ENCODE measurements around the gene ARFGAP1. TPM values are rescaled to one million over a fixed set of nuclear protein-coding genes. Genes with fewer than 3 reads are reported as not detected.
A peak's percentile ranks its signal among the peaks of the same experiment; 100 is the strongest.

The ARFGAP1 gene
- total RNA-seq, 1 experiment from 2014 or later, result 207 TPM

DNA sequence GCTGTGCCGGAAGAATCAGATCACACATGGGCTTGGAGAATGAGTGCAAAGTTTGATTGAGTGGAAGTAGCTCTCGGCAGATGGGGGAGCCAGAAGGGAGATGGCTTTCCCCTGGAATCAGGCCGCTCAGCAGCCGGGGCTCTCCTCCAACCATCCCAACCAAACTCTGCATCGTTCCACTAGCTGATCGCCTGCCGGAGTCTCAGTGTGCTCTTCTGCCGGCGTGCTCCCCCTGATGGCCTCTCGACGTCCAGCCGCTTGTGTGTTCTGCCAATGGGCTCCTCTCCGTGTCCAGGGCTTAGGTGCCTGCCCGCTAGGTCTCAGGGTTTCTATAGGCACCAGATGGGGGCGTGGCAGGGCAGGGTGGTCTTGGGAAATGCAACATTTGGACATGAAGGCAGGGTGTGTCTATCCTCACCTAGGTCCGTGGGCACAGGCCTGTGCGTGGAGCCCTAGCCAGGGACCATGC lies 41.8 kb upstream of the ARFGAP1 start:
- ChIA-PET CTCF (interaction anchor here (0.6 to 2.2 kb wide), 41 partner anchors 8 to 545 kb away, joined by 3 to 15 read pairs (median 5); partner anchors contain the start of genes ARFGAP1, DIDO1 and NKAIN4), POLR2A (interaction anchor here (0.5 to 1.4 kb wide), 3 partner anchors 10 to 24 kb away, joined by 3 to 5 read pairs (median 3); partner anchors contain the start of gene NKAIN4)
- no peak for TF ChIP-seq RORB (CRISPR knock-in tag; IDR thresholded peaks at IDR 0.05)
- no peak for TF ChIP-seq ZNF219 (CRISPR knock-in tag; IDR thresholded peaks at IDR 0.05; ENCODE audit: borderline replicate concordance)
- TF ChIP-seq, protein P1, sequence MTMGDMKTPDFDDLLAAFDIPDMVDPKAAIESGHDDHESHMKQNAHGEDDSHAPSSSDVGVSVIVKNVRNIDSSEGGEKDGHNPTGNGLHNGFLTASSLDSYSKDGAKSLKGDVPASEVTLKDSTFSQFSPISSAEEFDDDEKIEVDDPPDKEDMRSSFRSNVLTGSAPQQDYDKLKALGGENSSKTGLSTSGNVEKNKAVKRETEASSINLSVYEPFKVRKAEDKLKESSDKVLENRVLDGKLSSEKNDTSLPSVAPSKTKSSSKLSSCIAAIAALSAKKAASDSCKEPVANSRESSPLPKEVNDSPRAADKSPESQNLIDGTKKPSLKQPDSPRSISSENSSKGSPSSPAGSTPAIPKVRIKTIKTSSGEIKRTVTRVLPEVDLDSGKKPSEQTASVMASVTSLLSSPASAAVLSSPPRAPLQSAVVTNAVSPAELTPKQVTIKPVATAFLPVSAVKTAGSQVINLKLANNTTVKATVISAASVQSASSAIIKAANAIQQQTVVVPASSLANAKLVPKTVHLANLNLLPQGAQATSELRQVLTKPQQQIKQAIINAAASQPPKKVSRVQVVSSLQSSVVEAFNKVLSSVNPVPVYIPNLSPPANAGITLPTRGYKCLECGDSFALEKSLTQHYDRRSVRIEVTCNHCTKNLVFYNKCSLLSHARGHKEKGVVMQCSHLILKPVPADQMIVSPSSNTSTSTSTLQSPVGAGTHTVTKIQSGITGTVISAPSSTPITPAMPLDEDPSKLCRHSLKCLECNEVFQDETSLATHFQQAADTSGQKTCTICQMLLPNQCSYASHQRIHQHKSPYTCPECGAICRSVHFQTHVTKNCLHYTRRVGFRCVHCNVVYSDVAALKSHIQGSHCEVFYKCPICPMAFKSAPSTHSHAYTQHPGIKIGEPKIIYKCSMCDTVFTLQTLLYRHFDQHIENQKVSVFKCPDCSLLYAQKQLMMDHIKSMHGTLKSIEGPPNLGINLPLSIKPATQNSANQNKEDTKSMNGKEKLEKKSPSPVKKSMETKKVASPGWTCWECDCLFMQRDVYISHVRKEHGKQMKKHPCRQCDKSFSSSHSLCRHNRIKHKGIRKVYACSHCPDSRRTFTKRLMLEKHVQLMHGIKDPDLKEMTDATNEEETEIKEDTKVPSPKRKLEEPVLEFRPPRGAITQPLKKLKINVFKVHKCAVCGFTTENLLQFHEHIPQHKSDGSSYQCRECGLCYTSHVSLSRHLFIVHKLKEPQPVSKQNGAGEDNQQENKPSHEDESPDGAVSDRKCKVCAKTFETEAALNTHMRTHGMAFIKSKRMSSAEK (CRISPR knock-in tag; IDR thresholded peaks at IDR 0.05; ENCODE audit: borderline replicate concordance), result no peak
- TF ChIP-seq, protein P2, sequence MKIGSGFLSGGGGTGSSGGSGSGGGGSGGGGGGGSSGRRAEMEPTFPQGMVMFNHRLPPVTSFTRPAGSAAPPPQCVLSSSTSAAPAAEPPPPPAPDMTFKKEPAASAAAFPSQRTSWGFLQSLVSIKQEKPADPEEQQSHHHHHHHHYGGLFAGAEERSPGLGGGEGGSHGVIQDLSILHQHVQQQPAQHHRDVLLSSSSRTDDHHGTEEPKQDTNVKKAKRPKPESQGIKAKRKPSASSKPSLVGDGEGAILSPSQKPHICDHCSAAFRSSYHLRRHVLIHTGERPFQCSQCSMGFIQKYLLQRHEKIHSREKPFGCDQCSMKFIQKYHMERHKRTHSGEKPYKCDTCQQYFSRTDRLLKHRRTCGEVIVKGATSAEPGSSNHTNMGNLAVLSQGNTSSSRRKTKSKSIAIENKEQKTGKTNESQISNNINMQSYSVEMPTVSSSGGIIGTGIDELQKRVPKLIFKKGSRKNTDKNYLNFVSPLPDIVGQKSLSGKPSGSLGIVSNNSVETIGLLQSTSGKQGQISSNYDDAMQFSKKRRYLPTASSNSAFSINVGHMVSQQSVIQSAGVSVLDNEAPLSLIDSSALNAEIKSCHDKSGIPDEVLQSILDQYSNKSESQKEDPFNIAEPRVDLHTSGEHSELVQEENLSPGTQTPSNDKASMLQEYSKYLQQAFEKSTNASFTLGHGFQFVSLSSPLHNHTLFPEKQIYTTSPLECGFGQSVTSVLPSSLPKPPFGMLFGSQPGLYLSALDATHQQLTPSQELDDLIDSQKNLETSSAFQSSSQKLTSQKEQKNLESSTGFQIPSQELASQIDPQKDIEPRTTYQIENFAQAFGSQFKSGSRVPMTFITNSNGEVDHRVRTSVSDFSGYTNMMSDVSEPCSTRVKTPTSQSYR (CRISPR knock-in tag; IDR thresholded peaks at IDR 0.05), result no peak
- TF ChIP-seq FOXP1 (CRISPR knock-in tag; IDR thresholded peaks at IDR 0.05; ENCODE audit: borderline replicate concordance), result peak; percentile 27; the same call in 1 of the 2 replicates
- TF ChIP-seq, protein P3, sequence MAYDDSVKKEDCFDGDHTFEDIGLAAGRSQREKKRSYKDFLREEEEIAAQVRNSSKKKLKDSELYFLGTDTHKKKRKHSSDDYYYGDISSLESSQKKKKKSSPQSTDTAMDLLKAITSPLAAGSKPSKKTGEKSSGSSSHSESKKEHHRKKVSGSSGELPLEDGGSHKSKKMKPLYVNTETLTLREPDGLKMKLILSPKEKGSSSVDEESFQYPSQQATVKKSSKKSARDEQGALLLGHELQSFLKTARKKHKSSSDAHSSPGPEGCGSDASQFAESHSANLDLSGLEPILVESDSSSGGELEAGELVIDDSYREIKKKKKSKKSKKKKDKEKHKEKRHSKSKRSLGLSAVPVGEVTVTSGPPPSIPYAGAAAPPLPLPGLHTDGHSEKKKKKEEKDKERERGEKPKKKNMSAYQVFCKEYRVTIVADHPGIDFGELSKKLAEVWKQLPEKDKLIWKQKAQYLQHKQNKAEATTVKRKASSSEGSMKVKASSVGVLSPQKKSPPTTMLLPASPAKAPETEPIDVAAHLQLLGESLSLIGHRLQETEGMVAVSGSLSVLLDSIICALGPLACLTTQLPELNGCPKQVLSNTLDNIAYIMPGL (CRISPR knock-in tag; IDR thresholded peaks at IDR 0.05), result peak; percentile 41; the same call in 1 of the 2 replicates
- 0 out of 2 replicates have a peak, but pooled peaks have one; percentile 33 for TF ChIP-seq GABPB1 (CRISPR knock-in tag; IDR thresholded peaks at IDR 0.05)
- TF ChIP-seq, protein P4, sequence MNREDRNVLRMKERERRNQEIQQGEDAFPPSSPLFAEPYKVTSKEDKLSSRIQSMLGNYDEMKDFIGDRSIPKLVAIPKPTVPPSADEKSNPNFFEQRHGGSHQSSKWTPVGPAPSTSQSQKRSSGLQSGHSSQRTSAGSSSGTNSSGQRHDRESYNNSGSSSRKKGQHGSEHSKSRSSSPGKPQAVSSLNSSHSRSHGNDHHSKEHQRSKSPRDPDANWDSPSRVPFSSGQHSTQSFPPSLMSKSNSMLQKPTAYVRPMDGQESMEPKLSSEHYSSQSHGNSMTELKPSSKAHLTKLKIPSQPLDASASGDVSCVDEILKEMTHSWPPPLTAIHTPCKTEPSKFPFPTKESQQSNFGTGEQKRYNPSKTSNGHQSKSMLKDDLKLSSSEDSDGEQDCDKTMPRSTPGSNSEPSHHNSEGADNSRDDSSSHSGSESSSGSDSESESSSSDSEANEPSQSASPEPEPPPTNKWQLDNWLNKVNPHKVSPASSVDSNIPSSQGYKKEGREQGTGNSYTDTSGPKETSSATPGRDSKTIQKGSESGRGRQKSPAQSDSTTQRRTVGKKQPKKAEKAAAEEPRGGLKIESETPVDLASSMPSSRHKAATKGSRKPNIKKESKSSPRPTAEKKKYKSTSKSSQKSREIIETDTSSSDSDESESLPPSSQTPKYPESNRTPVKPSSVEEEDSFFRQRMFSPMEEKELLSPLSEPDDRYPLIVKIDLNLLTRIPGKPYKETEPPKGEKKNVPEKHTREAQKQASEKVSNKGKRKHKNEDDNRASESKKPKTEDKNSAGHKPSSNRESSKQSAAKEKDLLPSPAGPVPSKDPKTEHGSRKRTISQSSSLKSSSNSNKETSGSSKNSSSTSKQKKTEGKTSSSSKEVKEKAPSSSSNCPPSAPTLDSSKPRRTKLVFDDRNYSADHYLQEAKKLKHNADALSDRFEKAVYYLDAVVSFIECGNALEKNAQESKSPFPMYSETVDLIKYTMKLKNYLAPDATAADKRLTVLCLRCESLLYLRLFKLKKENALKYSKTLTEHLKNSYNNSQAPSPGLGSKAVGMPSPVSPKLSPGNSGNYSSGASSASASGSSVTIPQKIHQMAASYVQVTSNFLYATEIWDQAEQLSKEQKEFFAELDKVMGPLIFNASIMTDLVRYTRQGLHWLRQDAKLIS (CRISPR knock-in tag; IDR thresholded peaks at IDR 0.05; ENCODE audit: borderline replicate concordance), result no peak
- no peak for TF ChIP-seq NR1H2 (CRISPR knock-in tag; IDR thresholded peaks at IDR 0.05)
- TF ChIP-seq, protein P5, sequence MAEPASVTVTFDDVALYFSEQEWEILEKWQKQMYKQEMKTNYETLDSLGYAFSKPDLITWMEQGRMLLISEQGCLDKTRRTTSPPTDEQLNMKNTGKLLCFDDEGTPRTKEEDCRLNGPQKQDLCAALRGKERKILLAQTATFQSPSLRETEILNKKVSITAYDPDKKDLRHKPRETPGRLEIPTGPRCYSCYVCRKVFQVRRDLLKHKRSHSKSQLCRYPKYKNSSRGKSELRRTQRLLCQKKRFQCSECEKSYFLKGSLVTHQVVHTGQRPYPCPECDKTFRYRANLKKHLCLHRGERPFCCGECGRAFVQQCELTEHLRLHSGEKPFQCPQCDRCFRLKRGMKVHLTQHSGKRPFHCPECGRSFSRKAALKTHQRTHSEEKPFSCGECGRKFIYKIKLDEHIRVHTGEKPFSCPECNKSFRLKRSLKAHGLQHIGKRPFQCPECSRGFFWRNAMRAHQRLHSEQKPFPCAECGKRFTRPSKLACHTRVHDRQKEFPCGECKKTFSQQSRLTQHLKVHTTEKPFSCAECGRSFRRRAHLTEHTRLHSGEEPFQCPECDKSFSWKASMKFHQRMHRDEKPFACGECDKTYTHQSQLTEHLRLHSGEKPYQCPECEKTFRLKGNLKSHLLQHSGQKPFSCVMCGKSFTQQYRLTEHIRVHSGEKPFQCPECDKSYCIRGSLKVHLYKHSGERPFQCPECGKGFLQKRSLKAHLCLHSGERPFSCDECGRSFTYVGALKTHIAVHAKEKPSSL (CRISPR knock-in tag; conservative IDR thresholded peaks at IDR 0.05), result no peak
- DNase-seq (ENCODE audit: low spot score) (peak; percentile 80), ATAC-seq (peak; percentile 75)
- peaks cover 34% of the 10 kb centered on the region for H3K4me1 Mint-ChIP-seq
- no peaks in the 10 kb centered on the region for H3K9me3 Mint-ChIP-seq
- 0 out of 2 replicates have a peak overlapping the region, but pooled peaks have one; percentile 6 for H3K27ac Mint-ChIP-seq
- H3K4me3 Mint-ChIP-seq, result no peak overlapping the region; the same call in 1 of the 2 replicates
- no peaks in the 10 kb centered on the region for H3K36me3 Mint-ChIP-seq
- H3K27me3 Mint-ChIP-seq (ENCODE audit: low read depth), result peaks cover 11% of the 10 kb centered on the region
